Glutamatergic neuron (in vitro differentiated cells): Measurements from ENCODE around the gene PLXNA2. TPM values are rescaled to one million over a fixed set of nuclear protein-coding genes. Genes with fewer than 3 reads are reported as not detected.

Experiments used
- DNase-seq: peaks from one replicate; pipeline ENCODE4 v3.0.0; 2022
- H3K27ac Mint-ChIP-seq: one replicate; pipeline ENCODE4 v1.8.0; 2020; ENCODE audit warnings: mild to moderate bottlenecking, mixed read lengths, inconsistent platforms; ENCODE audit not compliant: unreplicated experiment
- H3K27me3 Mint-ChIP-seq: one replicate; pipeline ENCODE4 v1.8.0; 2020; ENCODE audit warnings: mild to moderate bottlenecking, moderate library complexity, mixed read lengths, inconsistent platforms; ENCODE audit not compliant: unreplicated experiment
- H3K36me3 Mint-ChIP-seq: one replicate; pipeline ENCODE4 v1.8.0; 2020; ENCODE audit warnings: mild to moderate bottlenecking, mixed read lengths, inconsistent platforms; ENCODE audit not compliant: unreplicated experiment
- H3K4me1 Mint-ChIP-seq: one replicate; pipeline ENCODE4 v1.8.0; 2020; ENCODE audit warnings: mild to moderate bottlenecking, low read depth, mixed read lengths, inconsistent platforms; ENCODE audit not compliant: unreplicated experiment
- H3K4me3 Mint-ChIP-seq: one replicate; pipeline ENCODE4 v1.8.0; 2020; ENCODE audit warnings: mild to moderate bottlenecking, mixed read lengths, inconsistent platforms; ENCODE audit not compliant: unreplicated experiment
- H3K9me3 Mint-ChIP-seq: one replicate; pipeline ENCODE4 v1.8.0; 2020; ENCODE audit warnings: mild to moderate bottlenecking, moderate library complexity, mixed read lengths, inconsistent platforms; ENCODE audit not compliant: unreplicated experiment
- total RNA-seq: library from RNA; stranded (reverse); fragmentation: NEBNext Ultra II Directional; extraction: Animal tissue kit (Norgen Biotek cat#: 25700); gene quantifications from one replicate; pipeline ENCODE4 v1.2.1, GENCODE V29; 2021; ENCODE audit not compliant: unreplicated experiment
- TF ChIP-seq, protein P1 (sequence below): fragments of 200-600 bp; sonication (generic); IDR thresholded peaks from one replicate; pipeline ENCODE4 v1.5.0; 2021; ENCODE audit not compliant: partially characterized antibody, unreplicated experiment

The PLXNA2 gene
- total RNA-seq, 1 donor from 2014 or later = 66.0 TPM

DNA sequence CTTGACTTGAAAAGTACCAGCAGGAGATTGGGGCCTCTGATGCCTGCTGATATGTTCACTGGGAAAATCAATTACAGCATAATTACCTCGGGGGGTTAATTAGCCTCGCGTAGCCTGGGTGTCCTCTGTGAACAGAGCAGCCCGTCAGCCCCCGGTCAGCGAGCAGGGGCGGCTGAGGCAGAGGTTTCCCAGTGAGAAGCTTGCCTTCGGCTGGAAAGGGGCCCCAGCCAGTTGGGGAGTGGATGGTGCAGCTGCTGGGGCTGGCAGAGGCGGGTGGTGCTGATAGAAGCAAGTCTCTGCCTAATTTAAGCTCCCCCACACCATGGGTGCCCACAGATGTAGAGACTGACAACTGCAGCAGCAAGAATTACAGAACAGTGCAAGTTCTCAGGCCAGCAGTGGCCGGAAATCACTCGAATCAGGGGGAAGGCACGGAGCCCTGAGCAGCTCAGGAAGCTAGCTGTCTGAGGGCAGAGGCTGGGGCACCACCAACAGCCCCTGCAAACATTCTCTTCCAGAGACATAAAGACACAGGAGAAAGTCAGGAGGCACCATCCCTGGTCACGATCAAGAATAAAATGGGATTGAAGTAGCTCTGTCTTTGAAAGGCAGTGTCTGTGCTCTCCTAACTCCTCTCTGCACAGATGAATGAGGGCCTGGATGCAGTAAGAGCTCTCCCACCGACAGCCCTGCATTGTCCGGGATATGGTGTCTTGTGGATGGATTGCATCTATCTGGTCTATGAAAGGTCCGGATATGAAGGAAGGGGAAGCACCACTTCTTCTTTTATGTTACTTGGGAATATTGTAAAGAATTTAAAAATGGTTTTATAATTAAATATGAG is 166.7 kb downstream of the PLXNA2 start:
- Mint-ChIP-seq H3K27me3 (peaks cover 6% of the 10 kb centered on the region), H3K4me3 (no peak overlapping the region), H3K36me3 (no peaks in the 10 kb centered on the region), H3K27ac (no peak overlapping the region), H3K4me1 (peaks cover 24% of the 10 kb centered on the region), H3K9me3 (no peaks in the 10 kb centered on the region)
- TF ChIP-seq, protein P1, sequence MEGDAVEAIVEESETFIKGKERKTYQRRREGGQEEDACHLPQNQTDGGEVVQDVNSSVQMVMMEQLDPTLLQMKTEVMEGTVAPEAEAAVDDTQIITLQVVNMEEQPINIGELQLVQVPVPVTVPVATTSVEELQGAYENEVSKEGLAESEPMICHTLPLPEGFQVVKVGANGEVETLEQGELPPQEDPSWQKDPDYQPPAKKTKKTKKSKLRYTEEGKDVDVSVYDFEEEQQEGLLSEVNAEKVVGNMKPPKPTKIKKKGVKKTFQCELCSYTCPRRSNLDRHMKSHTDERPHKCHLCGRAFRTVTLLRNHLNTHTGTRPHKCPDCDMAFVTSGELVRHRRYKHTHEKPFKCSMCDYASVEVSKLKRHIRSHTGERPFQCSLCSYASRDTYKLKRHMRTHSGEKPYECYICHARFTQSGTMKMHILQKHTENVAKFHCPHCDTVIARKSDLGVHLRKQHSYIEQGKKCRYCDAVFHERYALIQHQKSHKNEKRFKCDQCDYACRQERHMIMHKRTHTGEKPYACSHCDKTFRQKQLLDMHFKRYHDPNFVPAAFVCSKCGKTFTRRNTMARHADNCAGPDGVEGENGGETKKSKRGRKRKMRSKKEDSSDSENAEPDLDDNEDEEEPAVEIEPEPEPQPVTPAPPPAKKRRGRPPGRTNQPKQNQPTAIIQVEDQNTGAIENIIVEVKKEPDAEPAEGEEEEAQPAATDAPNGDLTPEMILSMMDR = no peak
- no peak for DNase-seq

DNA sequence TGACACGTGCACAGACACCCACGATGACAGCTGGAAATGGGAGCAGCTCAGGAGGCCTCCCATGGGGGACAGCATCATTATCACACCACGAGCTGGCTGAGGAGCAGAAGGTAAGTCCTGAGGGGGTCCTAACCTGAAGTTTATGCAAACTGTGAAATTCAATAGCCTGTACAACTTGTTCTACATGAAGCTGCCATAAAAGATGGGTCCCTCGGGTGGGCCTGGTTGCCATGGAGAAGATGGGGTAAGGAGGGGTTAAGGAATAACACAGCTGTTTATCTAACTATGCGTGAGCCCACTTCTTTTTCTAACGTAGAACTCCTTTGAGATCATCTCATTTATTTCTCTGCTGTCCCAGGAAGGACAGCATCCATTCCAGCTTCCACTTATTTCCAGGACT is 169.8 kb downstream of the PLXNA2 start:
- H3K9me3 Mint-ChIP-seq = no peaks in the 10 kb centered on the region
- peaks cover 5% of the 10 kb centered on the region for H3K27me3 Mint-ChIP-seq
- DNase-seq = no peak
- H3K4me1 Mint-ChIP-seq = peaks cover 19% of the 10 kb centered on the region
- H3K4me3 Mint-ChIP-seq = no peak overlapping the region
- TF ChIP-seq, protein P1 = no peak
- H3K36me3 Mint-ChIP-seq = peaks cover 3% of the 10 kb centered on the region
- no peak overlapping the region for H3K27ac Mint-ChIP-seq

DNA sequence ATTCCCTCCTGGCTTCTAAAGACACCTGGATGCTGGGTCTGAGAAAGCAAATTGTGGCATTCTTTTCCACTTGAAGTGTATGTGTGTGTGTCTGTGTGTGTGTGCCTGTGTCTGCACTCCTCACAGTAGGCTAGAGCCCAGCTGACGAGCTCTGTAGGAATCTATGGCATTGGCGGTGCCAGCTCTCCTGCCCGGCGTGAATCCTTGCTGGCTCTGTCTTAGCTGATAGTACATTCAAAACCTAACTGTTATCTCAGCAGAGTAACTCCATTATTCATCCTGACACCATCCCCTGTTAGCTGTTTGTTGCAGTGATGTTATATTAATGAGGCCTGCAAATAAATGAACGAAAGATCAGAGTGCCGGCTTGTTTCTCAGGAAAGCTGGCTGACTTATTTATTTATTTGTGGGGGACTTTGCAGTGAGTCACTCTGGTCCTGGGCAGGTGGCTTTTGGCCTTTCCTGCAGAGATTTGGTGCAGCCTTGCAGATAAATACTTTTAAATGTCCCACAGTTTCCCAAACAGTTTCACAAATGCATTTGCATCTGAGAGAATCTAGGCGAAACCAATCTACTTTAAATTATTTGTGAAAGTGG is 172.7 kb downstream of the PLXNA2 start:
- Mint-ChIP-seq H3K36me3 (peaks cover 3% of the 10 kb centered on the region), H3K27me3 (no peaks in the 10 kb centered on the region), H3K9me3 (no peaks in the 10 kb centered on the region), H3K4me1 (peaks cover 14% of the 10 kb centered on the region), H3K4me3 (no peak overlapping the region), H3K27ac (no peak overlapping the region)
- TF ChIP-seq, protein P1 = no peak
- no peak for DNase-seq

DNA sequence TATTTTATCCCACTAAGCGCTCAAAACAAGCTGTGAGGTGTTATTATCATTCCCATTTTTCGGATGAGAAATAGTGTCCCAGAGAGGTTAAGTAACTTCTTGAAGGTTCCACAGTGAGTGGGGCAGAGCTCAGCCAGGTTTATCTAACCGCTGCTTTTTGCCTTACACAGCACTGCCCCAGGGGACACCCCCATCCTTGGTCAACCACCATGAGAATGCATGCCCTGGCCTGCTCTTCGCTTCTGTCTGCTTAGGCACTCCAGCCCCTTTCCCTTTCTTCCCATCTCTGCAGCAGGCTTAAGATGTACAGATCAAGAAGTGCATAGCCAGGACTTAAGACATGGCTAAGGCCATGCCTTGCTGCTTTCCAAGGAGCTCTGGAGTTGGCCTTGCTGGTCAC is 174.3 kb downstream of the PLXNA2 start:
- TF ChIP-seq, protein P1 = no peak
- Mint-ChIP-seq H3K4me3 (no peak overlapping the region), H3K9me3 (no peaks in the 10 kb centered on the region), H3K36me3 (peaks cover 3% of the 10 kb centered on the region), H3K27ac (no peak overlapping the region), H3K27me3 (peaks cover 1% of the 10 kb centered on the region), H3K4me1 (peaks cover 12% of the 10 kb centered on the region)
- no peak for DNase-seq

DNA sequence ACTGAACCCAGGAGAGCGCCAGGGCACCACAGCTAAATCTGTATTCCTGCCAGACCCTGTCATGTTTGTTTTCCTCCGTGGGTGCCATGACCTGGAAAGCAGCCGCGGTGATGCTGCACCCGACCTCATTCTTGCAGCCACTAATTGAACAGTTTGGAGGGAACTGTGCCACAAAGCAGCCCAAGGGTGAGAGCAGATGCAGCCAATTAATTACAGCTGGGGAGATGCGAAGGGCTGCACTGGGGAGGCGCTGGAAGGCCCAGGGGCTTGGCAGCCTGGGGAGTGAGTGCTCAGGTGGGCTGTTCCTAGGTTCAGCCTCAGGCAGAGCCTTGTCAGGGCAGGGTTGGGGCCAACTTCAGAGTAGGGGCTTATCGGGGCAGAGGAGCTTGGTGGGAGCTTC is 174.9 kb downstream of the PLXNA2 start:
- Mint-ChIP-seq H3K36me3 (peaks cover 3% of the 10 kb centered on the region), H3K4me3 (no peak overlapping the region), H3K9me3 (no peaks in the 10 kb centered on the region), H3K4me1 (peaks cover 12% of the 10 kb centered on the region), H3K27me3 (peaks cover 1% of the 10 kb centered on the region), H3K27ac (no peak overlapping the region)
- no peak for DNase-seq
- TF ChIP-seq, protein P1 = no peak
